ENCODE results near the gene STOML2. TPM values are rescaled to one million over a fixed set of nuclear protein-coding genes. Genes with fewer than 3 reads are reported as not detected.
A peak's percentile ranks its signal among the peaks of the same experiment; 100 is the strongest.

The STOML2 gene
- total RNA-seq, 2 experiments from 2014 or later = 208 to 211 TPM

DNA sequence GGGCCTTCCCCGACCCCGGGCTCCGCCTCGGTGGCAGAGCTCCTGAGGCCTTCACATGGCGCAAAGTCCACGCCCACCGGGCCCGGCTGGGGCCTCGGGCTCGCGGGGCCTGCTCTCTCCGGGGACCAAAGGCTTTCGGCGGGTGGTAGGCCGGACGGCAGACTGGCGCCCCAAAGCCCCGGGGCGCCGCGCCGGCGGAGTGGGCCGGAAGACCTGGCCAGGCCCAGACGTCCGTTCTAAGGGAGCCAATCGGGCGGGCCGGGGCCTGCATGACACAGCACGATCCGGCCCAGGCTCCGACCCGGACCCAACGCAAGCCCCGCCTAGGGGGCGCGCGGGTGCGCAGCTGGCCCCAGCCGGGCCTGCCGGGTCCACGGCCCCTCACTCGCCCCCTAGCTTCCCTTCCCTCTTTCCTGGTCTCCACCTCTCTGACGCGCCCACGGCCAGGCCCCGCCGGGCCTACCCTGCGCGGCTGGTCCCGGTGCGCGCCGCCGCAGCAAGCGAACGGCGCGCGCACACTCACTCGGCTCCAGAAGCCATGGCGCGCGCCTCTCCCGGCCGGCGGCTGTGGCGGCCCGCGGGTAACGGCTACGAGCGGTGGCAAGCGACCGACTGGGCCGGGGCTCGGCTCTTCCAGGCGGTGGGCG lies 31.0 kb downstream of the STOML2 start:
- Mint-ChIP-seq H3K4me1 (ENCODE audit: low read depth) (peaks cover 56% of the 10 kb centered on the region), H3K36me3 (ENCODE audit: low read depth) (peaks cover 73% of the 10 kb centered on the region), H3K27me3 (no peaks in the 10 kb centered on the region), H3K9me3 (no peaks in the 10 kb centered on the region), H3K27ac (peak overlapping the region; percentile 94), H3K4me3 (peak overlapping the region; percentile 94)
- DNase-seq = peak; percentile 78
- TF ChIP-seq, protein P1, sequence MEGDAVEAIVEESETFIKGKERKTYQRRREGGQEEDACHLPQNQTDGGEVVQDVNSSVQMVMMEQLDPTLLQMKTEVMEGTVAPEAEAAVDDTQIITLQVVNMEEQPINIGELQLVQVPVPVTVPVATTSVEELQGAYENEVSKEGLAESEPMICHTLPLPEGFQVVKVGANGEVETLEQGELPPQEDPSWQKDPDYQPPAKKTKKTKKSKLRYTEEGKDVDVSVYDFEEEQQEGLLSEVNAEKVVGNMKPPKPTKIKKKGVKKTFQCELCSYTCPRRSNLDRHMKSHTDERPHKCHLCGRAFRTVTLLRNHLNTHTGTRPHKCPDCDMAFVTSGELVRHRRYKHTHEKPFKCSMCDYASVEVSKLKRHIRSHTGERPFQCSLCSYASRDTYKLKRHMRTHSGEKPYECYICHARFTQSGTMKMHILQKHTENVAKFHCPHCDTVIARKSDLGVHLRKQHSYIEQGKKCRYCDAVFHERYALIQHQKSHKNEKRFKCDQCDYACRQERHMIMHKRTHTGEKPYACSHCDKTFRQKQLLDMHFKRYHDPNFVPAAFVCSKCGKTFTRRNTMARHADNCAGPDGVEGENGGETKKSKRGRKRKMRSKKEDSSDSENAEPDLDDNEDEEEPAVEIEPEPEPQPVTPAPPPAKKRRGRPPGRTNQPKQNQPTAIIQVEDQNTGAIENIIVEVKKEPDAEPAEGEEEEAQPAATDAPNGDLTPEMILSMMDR (IDR thresholded peaks at IDR 0.05) = peak; percentile 40
- ChIA-PET POLR2A (interaction anchor here (0.6 to 3.8 kb wide), 24 partner anchors 8 to 685 kb away, joined by 3 to 34 read pairs (median 6); partner anchors contain the start of genes ATOSB, FANCG and STOML2), CTCF (interaction anchor here (0.9 to 2.6 kb wide), 11 partner anchors 8 to 461 kb away, joined by 3 to 14 read pairs (median 5); partner anchors contain the start of genes FANCG and PIGO)
- peak; percentile 56 for ATAC-seq
- intact Hi-C loops (cut with micrococcal nuclease) = loop anchor here (5.0 kb wide), 1 partner anchor 80 kb away; no protein-coding TSS in a partner anchor

DNA sequence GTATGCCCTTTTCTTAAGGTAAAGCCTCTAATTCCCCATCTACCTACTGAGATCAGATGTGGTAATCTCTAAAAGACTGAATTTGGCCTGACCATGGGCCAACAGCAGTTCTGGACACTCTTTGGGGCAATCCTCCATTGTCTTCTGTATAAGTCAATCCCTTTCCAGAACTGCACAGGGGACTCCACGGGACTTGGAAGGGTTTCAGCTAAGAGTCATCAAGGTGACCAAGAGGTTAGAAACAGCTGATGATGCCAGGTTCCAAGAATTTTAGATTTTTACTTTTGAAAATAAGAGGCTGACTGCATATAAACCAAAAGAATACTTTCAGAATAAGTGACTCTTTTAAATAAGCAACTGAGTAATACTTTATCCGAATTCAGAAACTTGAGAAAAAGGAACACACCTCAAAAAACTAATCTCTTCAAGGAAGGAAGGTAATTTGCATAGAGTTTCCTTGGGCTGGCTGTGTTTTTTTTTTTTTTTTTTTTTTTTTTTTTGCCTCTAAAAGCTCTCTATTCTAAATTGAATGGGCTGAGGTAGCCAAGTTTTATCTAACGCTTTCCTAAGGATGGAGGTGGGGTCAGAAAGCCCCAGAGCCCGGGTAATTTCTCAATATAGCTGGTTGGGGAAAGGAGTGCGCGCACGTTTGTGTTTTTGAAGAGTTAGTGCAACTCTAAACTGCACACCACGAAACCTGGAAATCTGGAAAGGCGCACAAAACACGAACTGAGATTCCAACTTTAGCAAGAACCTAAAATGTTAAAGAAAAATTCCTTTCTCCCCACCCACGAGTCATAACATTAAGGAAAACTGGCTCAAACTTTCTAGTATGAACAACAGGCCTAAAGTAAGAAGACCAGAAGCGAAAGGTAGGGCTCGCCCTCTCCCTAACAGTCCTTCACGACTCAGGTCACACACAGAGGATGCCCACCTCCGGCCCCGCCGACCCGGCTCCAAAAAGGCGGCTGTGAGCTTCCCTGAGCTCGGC lies 31.8 kb downstream of the STOML2 start:
- Mint-ChIP-seq H3K4me1 (ENCODE audit: low read depth) (peaks cover 58% of the 10 kb centered on the region), H3K27ac (peak overlapping the region; percentile 94), H3K9me3 (no peaks in the 10 kb centered on the region), H3K36me3 (ENCODE audit: low read depth) (peaks cover 72% of the 10 kb centered on the region), H3K4me3 (peak overlapping the region; percentile 94), H3K27me3 (no peaks in the 10 kb centered on the region)
- TF ChIP-seq, protein P1 (IDR thresholded peaks at IDR 0.05) = no peak
- ATAC-seq = no peak
- DNase-seq = no peak
- ChIA-PET CTCF (interaction anchor here (0.9 to 2.6 kb wide), 11 partner anchors 9 to 460 kb away, joined by 3 to 14 read pairs (median 5); partner anchors contain the start of genes FANCG and PIGO), POLR2A (interaction anchor here (0.6 to 3.8 kb wide), 26 partner anchors 7 to 685 kb away, joined by 3 to 34 read pairs (median 6); partner anchors contain the start of genes ATOSB, FANCG, PIGO and STOML2)
- intact Hi-C loops (cut with micrococcal nuclease) = loop anchor here (5.0 kb wide), 1 partner anchor 79 kb away; no protein-coding TSS in a partner anchor

DNA sequence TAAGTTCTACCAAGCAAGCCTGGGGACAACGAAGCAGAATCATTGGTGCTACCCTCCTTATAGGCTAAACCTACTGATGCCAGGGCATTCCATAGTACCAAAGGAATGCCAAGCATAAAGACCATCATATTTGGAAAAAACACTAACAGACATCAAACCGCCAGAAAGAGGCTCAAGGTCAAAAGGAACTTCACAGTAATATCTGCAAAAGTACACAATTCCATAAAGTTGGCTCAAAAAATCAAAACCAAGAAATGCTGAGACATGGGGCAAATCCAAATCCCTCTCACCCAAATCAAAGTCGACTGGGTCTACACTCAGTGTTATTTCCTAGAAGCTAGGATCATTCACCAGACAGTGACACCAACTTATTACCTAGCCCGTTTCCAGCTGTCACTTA lies 33.9 kb downstream of the STOML2 start:
- POLR2A ChIA-PET = interaction anchor here (0.6 to 3.8 kb wide), 7 partner anchors 10 to 42 kb away, joined by 3 to 34 read pairs (median 5); partner anchors contain the start of gene FANCG
- DNase-seq (no peak), ATAC-seq (no peak)
- Mint-ChIP-seq H3K27ac (peak overlapping the region; percentile 77), H3K4me1 (ENCODE audit: low read depth) (peaks cover 57% of the 10 kb centered on the region), H3K27me3 (no peaks in the 10 kb centered on the region), H3K4me3 (peak overlapping the region; percentile 35), H3K36me3 (ENCODE audit: low read depth) (peaks cover 65% of the 10 kb centered on the region), H3K9me3 (no peaks in the 10 kb centered on the region)
- CTCF ChIA-PET = interaction anchor here (0.6 to 2.3 kb wide), 3 partner anchors 11 to 169 kb away, joined by 5 to 6 read pairs (median 5); partner anchors contain the start of gene FANCG
- TF ChIP-seq, protein P1 (IDR thresholded peaks at IDR 0.05) = no peak
- intact Hi-C loops (cut with micrococcal nuclease) = no loop called here

DNA sequence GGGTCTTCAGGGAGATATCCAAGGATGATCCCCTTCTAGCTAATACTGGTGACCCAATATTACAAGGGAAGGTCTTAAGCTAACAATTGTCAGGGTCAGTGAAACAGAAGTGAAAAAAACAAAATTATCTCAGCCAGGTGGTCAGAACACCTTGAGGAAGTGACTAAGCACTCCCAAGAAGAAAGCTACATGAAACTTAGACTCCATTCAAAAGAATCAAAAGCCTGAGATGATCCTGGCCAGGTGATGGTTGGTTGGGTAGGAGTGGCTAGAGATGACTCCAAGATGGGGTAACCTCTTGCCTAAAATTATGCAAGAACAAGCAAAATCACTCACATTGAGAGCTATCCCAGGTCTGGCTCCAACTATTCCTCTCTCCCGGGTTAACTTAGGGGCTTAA lies 35.9 kb downstream of the STOML2 start:
- Mint-ChIP-seq H3K4me3 (no peak overlapping the region), H3K36me3 (ENCODE audit: low read depth) (peaks cover 74% of the 10 kb centered on the region), H3K27me3 (no peaks in the 10 kb centered on the region), H3K27ac (peak overlapping the region; percentile 78), H3K4me1 (ENCODE audit: low read depth) (peaks cover 42% of the 10 kb centered on the region), H3K9me3 (no peaks in the 10 kb centered on the region)
- no peak for DNase-seq
- intact Hi-C loops (cut with micrococcal nuclease) = no loop called here
- CTCF ChIA-PET = interaction anchor here (0.7 to 2.0 kb wide), 4 partner anchors 16 to 307 kb away, joined by 3 to 11 read pairs (median 3); no protein-coding TSS in a partner anchor
- no peak for ATAC-seq
- POLR2A ChIA-PET = interaction anchor here (0.8 to 2.4 kb wide), 6 partner anchors 8 to 878 kb away, joined by 3 to 9 read pairs (median 4); a partner anchor contains a TSS
- TF ChIP-seq, protein P1 (IDR thresholded peaks at IDR 0.05) = no peak

Measured in activated CD8-positive, alpha-beta T cell treated with anti-CD3 and anti-CD28 coated beads for 36 hours (primary cell).